Caco-2 (cell line): ENCODE results near the gene AMACR. TPM values are rescaled to one million over a fixed set of nuclear protein-coding genes. Genes with fewer than 3 reads are reported as not detected.

ENCODE experiments used
- BruUV-seq: library from RNA; stranded (reverse); fragments of 400-500 nt; replicated peaks from 2 replicates; lab custom pipeline; 2021; lab: Mats Ljungman, UMichigan
- CTCF ChIA-PET: fragments of 300-600 bp; sonication (Branson Sonifier 250); formaldehyde crosslinking; loops from one replicate; lab custom pipeline; 2022; ENCODE audit warnings: antibody characterized with exemption; lab: Charles Lee
- POLR2A ChIA-PET: fragments of 300-600 bp; sonication (Branson Sonifier 250); formaldehyde crosslinking; loops from one replicate; lab custom pipeline; 2022; ENCODE audit warnings: antibody characterized with exemption; lab: Charles Lee
- DNase-seq, 2 experiments: peaks; one replicate each; pipeline versions ENCODE4 v3.0.0 to v3.0.0-alpha.2; 2020 to 2022
- H3K27me3 ChIP-seq: replicated peaks from 2 replicates; pipeline ENCODE4 v1.6.0; 2011; ENCODE audit warnings: low read length; ENCODE audit not compliant: control insufficient read depth, insufficient read depth
- H3K36me3 ChIP-seq: 2 replicates; pipeline ENCODE4 v1.5.1; 2011; ENCODE audit warnings: low read length; ENCODE audit not compliant: control insufficient read depth, insufficient read depth
- H3K4me1 ChIP-seq: fragments of 250-450 bp; sonication (Bioruptor Pico); 2 replicates; pipeline ENCODE4 v1.5.1; 2020; ENCODE audit warnings: mild to moderate bottlenecking
- H3K4me3 ChIP-seq: 2 replicates; pipeline ENCODE4 v1.5.1; 2011; ENCODE audit warnings: low read depth, mild to moderate bottlenecking, control low read depth, low read length
- H3K9me3 ChIP-seq: fragments of 250-450 bp; sonication (Bioruptor Pico); 2 replicates; pipeline ENCODE4 v1.5.1; 2020; ENCODE audit warnings: mild to moderate bottlenecking, moderate library complexity
- H3K27ac Mint-ChIP-seq: one replicate; pipeline ENCODE4 v1.8.0; 2022; ENCODE audit warnings: mixed read lengths; ENCODE audit not compliant: unreplicated experiment
- H3K27me3 Mint-ChIP-seq: one replicate; pipeline ENCODE4 v1.8.0; 2022; ENCODE audit warnings: mixed read lengths; ENCODE audit not compliant: insufficient read depth, unreplicated experiment
- H3K36me3 Mint-ChIP-seq: one replicate; pipeline ENCODE4 v1.8.0; 2022; ENCODE audit warnings: mild to moderate bottlenecking, mixed read lengths; ENCODE audit not compliant: insufficient read depth, unreplicated experiment
- H3K4me1 Mint-ChIP-seq: one replicate; pipeline ENCODE4 v1.8.0; 2022; ENCODE audit warnings: low read depth, mixed read lengths; ENCODE audit not compliant: unreplicated experiment
- H3K4me3 Mint-ChIP-seq: one replicate; pipeline ENCODE4 v1.8.0; 2022; ENCODE audit warnings: mild to moderate bottlenecking, moderate library complexity, mixed read lengths; ENCODE audit not compliant: unreplicated experiment
- H3K9me3 Mint-ChIP-seq: one replicate; pipeline ENCODE4 v1.8.0; 2022; ENCODE audit warnings: mixed read lengths; ENCODE audit not compliant: unreplicated experiment
- CTCF ChIP-seq, 2 experiments: fragments of 200-600 bp in 1 of 2; IDR thresholded peaks; 1 replicate in 1 of 2; 2 replicates in 1 of 2; pipeline versions ENCODE4 v1.5.1 to v1.8.0; 2011 to 2022; ENCODE audit warnings: antibody characterized with exemption in 1 of 2, control low read depth in 1 of 2, inconsistent platforms in 1 of 2, low read depth in 1 of 2, low read length in 1 of 2, mild to moderate bottlenecking in 1 of 2, moderate library complexity in 1 of 2; ENCODE audit not compliant: insufficient read depth in 1 of 2, severe bottlenecking in 1 of 2, unreplicated experiment in 1 of 2
- intact Hi-C: fragments of 100-400 bp; cut with micrococcal nuclease; formaldehyde crosslinking; loops from one replicate; pipeline ENCODE4 v1.10.0; 2022; ENCODE audit not compliant: unreplicated experiment
- total RNA-seq: library from RNA; stranded (reverse); gene quantifications from 2 replicates; pipeline ENCODE4 v1.2.3, GENCODE V29; 2022

AMACR gene
- total RNA-seq, 1 experiment from 2014 or later, result 204 TPM

GRCh38 chr5:34022121-34022705 is 14.4 kb upstream of the AMACR start:
- Mint-ChIP-seq H3K9me3 (no peaks in the 10 kb centered on the region), H3K27ac (no peak overlapping the region), H3K4me1 (peaks cover 29% of the 10 kb centered on the region), H3K4me3 (no peak overlapping the region), H3K27me3 (no peaks in the 10 kb centered on the region), H3K36me3 (peaks cover 4% of the 10 kb centered on the region)
- 0 out of 2 replicates have a peak, but pooled peaks cover 1% of the 10 kb centered on the region for H3K36me3 ChIP-seq
- H3K4me1 ChIP-seq, result peaks cover 20% of the 10 kb centered on the region
- H3K27me3 ChIP-seq, result no peaks in the 10 kb centered on the region
- intact Hi-C loops, result no loop called here
- no peak for TF ChIP-seq CTCF (IDR thresholded peaks at IDR 0.05; ENCODE audit: insufficient read depth in 1 of 2, low read depth in 1 of 2, low read length in 1 of 2, severe bottlenecking in 1 of 2, unreplicated experiment in 1 of 2)
- ChIA-PET POLR2A (no interaction called here), CTCF (no interaction called here)
- H3K4me3 ChIP-seq, result no peak overlapping the region
- H3K9me3 ChIP-seq, result no peaks in the 10 kb centered on the region
- no TSS peak for BruUV-seq
- DNase-seq, result no peak

- H3K27ac Mint-ChIP-seq, result peak overlapping the region; percentile 33
- H3K36me3 ChIP-seq, result 0 out of 2 replicates have a peak, but pooled peaks cover 1% of the 10 kb centered on the region
- no peaks in the 10 kb centered on the region for H3K9me3 Mint-ChIP-seq
- H3K4me1 Mint-ChIP-seq, result peaks cover 34% of the 10 kb centered on the region
- no peaks in the 10 kb centered on the region for H3K27me3 ChIP-seq
- peaks cover 26% of the 10 kb centered on the region for H3K4me1 ChIP-seq
- no TSS peak for BruUV-seq
- no peak for TF ChIP-seq CTCF (IDR thresholded peaks at IDR 0.05; ENCODE audit: insufficient read depth in 1 of 2, low read depth in 1 of 2, low read length in 1 of 2, severe bottlenecking in 1 of 2, unreplicated experiment in 1 of 2)
- H3K27me3 Mint-ChIP-seq, result no peaks in the 10 kb centered on the region
- ChIA-PET POLR2A (interaction anchor here (0.9 kb wide), 1 partner anchor 14 kb away, joined by 4 read pairs; the partner anchor contains the start of gene AMACR), CTCF (interaction anchor here (0.7 kb wide), 1 partner anchor 14 kb away, joined by 5 read pairs; no protein-coding TSS in a partner anchor)
- H3K9me3 ChIP-seq, result no peaks in the 10 kb centered on the region
- DNase-seq, result no peak
- no peak overlapping the region for H3K4me3 Mint-ChIP-seq
- peaks cover 4% of the 10 kb centered on the region for H3K36me3 Mint-ChIP-seq
- intact Hi-C loops, result no loop called here
- no peak overlapping the region for H3K4me3 ChIP-seq
These were observed 13.5 kb upstream of the AMACR start for GRCh38 chr5:34021334-34021733.

GRCh38 chr5:34020726-34021125 is 12.9 kb upstream of the AMACR start:
- H3K4me3 ChIP-seq, result no peak overlapping the region
- Mint-ChIP-seq H3K27ac (peak overlapping the region; percentile 33), H3K9me3 (no peaks in the 10 kb centered on the region), H3K4me3 (no peak overlapping the region), H3K27me3 (no peaks in the 10 kb centered on the region), H3K36me3 (peaks cover 4% of the 10 kb centered on the region), H3K4me1 (peaks cover 32% of the 10 kb centered on the region)
- no peaks in the 10 kb centered on the region for H3K9me3 ChIP-seq
- DNase-seq, result no peak
- H3K36me3 ChIP-seq, result 0 out of 2 replicates have a peak, but pooled peaks cover 1% of the 10 kb centered on the region
- peaks cover 26% of the 10 kb centered on the region for H3K4me1 ChIP-seq
- H3K27me3 ChIP-seq, result no peaks in the 10 kb centered on the region
- TF ChIP-seq CTCF (IDR thresholded peaks at IDR 0.05; ENCODE audit: insufficient read depth in 1 of 2, low read depth in 1 of 2, low read length in 1 of 2, severe bottlenecking in 1 of 2, unreplicated experiment in 1 of 2), result no peak
- intact Hi-C loops, result no loop called here
- CTCF ChIA-PET, result interaction anchor here (0.7 kb wide), 1 partner anchor 15 kb away, joined by 5 read pairs; no protein-coding TSS in a partner anchor
- BruUV-seq, result no TSS peak
- POLR2A ChIA-PET, result interaction anchor here (0.9 kb wide), 1 partner anchor 13 kb away, joined by 4 read pairs; the partner anchor contains the start of gene AMACR
